GM19463 (cell line): ENCODE results near the gene SLC38A8.

Experiments
- ATAC-seq: cut with Tn5 transposase; IDR thresholded peaks from one replicate; pipeline ENCODE4 v1.9.1; 2021; ENCODE audit warnings: mild to moderate bottlenecking, moderate library complexity; ENCODE audit not compliant: unreplicated experiment

The SLC38A8 gene

GRCh38 chr16:84033251-84034195 lies 9.1 kb downstream of the SLC38A8 start:
- ATAC-seq: no peak

DNA sequence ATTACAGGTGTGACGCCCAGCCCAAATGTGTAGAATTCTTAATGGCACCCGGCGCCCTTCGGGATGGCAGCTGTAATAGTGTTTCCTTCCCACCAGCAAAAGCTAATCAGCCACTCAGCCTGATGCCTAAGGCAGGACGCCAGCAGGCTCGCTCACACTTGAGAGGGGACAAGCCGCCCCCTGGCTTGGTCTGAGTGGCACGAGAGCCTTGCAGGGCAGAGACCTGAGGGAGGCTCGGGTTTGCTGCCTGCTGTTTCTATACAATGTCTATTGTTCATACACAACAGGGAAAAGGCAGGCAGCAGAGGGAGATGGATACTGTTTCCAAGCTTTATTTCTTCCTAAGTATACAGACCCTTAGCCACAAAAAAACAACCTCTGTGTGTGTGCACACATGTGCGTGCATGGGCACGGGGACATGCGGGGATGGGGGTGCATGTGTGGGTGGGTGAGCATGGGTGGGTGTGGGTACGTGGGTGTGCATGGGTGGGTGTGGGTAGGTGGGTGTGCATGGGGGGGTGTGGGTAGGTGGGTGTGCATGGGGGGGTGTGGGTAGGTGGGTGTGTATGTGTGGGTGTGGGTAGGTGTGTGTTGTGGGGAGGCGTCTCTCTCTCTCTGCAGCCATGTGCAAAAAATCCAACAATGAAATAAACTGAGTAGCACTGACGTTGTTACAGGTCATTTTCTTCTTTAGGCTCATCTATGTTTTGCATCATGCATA lies 10.0 kb downstream of the SLC38A8 start:
- no peak for ATAC-seq

DNA sequence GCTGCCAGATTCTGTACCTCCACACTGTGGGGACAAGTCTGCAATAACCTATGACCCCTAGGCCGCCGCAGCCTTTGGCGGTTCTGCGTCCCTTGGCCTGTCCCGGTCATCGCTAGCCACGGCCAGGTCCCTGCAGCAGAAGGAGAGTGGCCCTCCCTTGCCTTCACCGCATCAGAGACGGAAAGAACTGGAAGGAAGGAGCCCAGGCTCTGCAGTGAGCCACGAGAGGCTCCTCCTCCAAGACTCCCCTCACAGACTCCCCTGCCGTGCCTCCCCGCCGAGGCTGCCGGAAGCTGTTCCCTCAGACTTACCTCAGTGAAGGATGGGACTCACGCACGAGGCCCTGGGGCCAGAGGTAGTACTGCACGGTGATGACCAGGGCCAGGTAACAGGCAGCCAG lies 11.0 kb downstream of the SLC38A8 start:
- no peak for ATAC-seq

GRCh38 chr16:84029297-84030047 lies 13.1 kb downstream of the SLC38A8 start:
- ATAC-seq: no peak

- no peak for ATAC-seq
Measured at GRCh38 chr16:84027625-84028024, 15.0 kb downstream of the SLC38A8 start.

DNA sequence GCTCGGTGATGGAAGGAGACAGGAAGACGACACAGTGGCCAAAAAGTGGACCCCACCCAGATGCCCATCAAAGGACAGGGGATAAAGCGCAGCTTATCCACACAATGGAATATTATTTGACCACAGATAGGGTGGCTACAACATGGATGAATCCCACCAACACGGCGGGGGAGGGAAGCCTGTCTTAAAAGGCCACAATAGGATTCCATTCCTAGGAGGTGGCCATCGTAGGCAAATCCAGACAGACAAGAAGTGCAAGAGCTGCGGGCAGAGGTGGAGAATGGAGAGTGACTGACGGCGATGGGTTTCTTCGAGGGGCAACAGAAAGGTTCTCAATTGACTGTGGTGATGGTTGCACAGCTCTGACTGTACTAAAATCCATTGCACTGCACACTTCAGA lies 16.0 kb downstream of the SLC38A8 start:
- ATAC-seq: no peak

DNA sequence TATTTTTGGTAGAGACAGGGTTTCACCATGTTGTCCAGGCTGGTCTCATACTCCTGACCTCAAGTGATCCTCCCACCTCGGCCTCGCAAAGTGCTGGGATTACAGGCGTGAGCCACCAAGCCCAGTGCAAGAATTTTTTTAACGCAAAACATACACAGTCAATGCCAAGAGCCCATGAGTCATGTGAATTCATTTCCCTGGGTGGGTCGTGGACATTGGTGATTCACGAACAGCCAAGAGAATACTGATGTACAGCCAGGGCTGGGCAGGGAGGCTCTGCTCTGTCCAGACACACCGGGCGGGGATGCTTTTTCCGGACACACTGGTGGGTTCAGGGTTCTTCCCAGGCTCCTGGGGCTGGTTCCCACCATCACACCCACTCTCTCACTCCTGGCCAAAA lies 17.7 kb downstream of the SLC38A8 start:
- ATAC-seq: no peak

DNA sequence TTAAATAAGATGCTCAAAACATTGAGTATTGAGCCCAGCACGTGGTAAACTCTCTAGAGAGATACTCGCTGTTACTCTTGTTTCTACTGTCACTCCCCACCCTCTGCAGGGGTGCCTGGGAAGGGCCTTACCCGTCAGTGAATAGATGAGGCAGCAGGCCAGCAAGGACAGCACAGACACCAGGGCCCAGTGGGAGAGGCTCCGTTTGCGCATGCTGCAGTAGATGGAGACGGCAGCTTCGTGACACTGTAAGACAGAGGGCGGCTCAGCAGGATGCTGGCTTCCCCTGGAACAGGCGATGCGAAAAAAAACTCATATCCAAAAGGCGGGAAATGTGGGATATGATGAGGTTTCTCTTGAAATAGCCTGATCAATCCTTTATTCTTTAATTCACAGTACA lies 20.0 kb downstream of the SLC38A8 start:
- no peak for ATAC-seq

- no peak for ATAC-seq
Measured at GRCh38 chr16:84021488-84021887, 21.1 kb downstream of the SLC38A8 start.

- no peak for ATAC-seq
Measured at GRCh38 chr16:84020353-84020752, 22.2 kb downstream of the SLC38A8 start.

DNA sequence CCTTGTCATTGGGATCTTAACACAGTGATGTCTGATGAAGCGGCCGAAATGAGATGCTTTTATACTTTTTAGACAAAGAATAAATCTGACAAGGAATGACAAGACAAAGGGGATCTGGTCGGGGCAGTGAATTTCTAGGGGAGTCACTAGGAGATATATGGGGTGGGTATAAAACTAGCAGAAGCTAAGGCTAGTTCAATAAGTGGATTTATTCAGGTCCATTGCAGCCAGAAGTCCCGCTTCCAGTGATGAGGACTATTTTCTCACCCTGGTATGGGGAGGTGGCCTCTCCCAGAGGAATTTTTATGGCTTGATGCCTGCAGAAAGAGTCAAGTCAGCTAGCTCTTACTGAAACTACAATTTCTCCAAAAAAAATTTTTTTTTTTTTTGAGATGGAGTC lies 23.9 kb downstream of the SLC38A8 start:
- no peak for ATAC-seq

- no peak for ATAC-seq
Measured at GRCh38 chr16:84016477-84016876, 26.1 kb downstream of the SLC38A8 start.

DNA sequence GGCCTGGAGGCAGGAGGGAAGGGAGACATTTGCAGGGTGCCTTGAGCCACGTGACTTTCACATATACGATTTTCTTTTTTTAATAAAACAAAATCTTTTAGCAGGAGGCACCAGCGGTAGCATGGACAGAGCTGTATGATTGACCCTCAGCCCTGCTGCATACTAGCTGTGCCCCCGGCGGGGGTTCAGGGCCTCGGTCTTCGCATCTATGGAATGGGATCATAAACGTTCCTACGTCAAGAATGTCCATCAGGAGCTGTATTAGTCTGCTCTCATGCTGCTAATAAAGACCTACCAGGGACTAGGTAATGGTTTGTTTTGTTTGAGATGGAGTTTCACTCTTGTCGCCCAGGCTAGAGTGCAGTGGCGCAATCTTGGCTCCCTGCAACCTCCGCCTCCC lies 27.2 kb downstream of the SLC38A8 start:
- ATAC-seq: no peak

GRCh38 chr16:84014570-84015327 lies 27.8 kb downstream of the SLC38A8 start:
- no peak for ATAC-seq

DNA sequence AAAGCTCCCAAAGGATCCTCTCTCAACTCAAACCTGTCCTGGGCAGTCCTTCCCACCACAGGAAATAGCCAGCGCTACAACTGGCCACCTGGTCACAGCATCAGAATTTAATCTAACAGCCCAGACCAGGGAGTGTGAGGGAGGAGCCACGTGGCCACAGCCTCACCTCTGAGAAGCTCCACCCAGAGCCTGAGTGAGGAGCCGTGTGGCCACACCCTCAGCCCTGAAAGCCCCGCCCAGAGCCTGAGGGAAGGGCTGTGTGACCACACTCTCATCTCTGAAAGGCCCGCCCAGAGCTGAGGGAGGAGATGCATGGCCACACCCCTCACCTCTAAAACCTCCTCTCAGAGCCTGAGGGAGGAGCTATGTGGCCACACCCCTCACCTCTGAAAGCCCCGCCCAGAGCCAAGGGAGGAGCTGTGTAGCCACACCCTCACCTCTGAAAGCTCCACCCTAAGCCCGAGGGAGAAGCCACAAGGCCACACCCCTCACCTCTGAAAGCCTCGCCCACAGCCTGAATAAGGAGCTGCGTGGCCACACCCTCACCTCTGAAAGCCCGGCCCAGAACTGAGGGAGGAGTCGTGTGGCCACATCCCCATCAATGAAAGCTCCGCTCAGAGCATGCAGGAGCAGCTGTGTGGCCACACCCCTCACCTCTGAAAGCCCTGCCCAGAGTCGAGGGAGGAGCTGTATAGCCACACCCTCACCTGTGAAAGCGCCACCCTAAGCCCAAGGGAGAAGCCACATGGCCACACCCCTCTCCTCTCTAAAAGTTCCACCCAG lies 28.6 kb downstream of the SLC38A8 start:
- ATAC-seq: peak; percentile 73

GRCh38 chr16:84009282-84009681 lies 33.3 kb downstream of the SLC38A8 start:
- ATAC-seq: no peak

- no peak for ATAC-seq
Measured at GRCh38 chr16:84007965-84008364, 34.6 kb downstream of the SLC38A8 start.

- ATAC-seq: no peak
Measured at GRCh38 chr16:84007520-84007919, 35.1 kb downstream of the SLC38A8 start.

- ATAC-seq: no peak
Measured at GRCh38 chr16:84005391-84005790, 37.2 kb downstream of the SLC38A8 start.

- ATAC-seq: no peak
Measured at GRCh38 chr16:84004442-84004841, 38.2 kb downstream of the SLC38A8 start.
